Astrocyte (in vitro differentiated cells and primary cell): Measurements from ENCODE around the gene SPTBN5. TPM values are rescaled to one million over a fixed set of nuclear protein-coding genes. Genes with fewer than 3 reads are reported as not detected.
A peak's percentile ranks its signal among the peaks of the same experiment; 100 is the strongest.

ENCODE experiments used
- DNase-seq: peaks from one replicate; pipeline ENCODE4 v3.0.0-alpha.2; 2010; ENCODE audit warnings: low read depth
- FAIRE-seq: peaks from 2 replicates; lab custom pipeline; 2011; peaks lifted over from hg19 to GRCh38; lab: Jason Lieb, UNC
- H2AFZ ChIP-seq: 2 replicates; pipeline ENCODE4 v1.6.0; 2012; ENCODE audit warnings: low read depth, low read length, inconsistent platforms
- H3K27ac ChIP-seq: 2 replicates; pipeline ENCODE4 v1.5.1; 2011; ENCODE audit warnings: low read depth, low read length, inconsistent platforms
- H3K27me3 ChIP-seq: 2 replicates; pipeline ENCODE4 v1.6.0; 2011; ENCODE audit warnings: low read length, inconsistent platforms; ENCODE audit not compliant: insufficient read depth
- H3K36me3 ChIP-seq: 2 replicates; pipeline ENCODE4 v1.5.1; 2011; ENCODE audit warnings: low read length, inconsistent platforms; ENCODE audit not compliant: insufficient read depth
- H3K4me1 ChIP-seq: 2 replicates; pipeline ENCODE4 v1.5.1; 2011; ENCODE audit warnings: low read length, inconsistent platforms; ENCODE audit not compliant: insufficient read depth
- H3K4me2 ChIP-seq: 2 replicates; pipeline ENCODE4 v1.6.0; 2012; ENCODE audit warnings: low read length, inconsistent platforms
- H3K4me3 ChIP-seq: 2 replicates; pipeline ENCODE4 v1.5.1; 2011; ENCODE audit warnings: low read depth, mild to moderate bottlenecking, low read length, inconsistent platforms; ENCODE audit not compliant: insufficient read depth
- H3K79me2 ChIP-seq: 2 replicates; pipeline ENCODE4 v1.6.0; 2012; ENCODE audit warnings: mild to moderate bottlenecking, low read length, inconsistent platforms; ENCODE audit not compliant: insufficient read depth
- H3K9ac ChIP-seq: 2 replicates; pipeline ENCODE4 v1.6.0; 2012; ENCODE audit warnings: mild to moderate bottlenecking, low read length, inconsistent platforms
- H3K9me3 ChIP-seq: 2 replicates; pipeline ENCODE4 v1.5.1; 2012; ENCODE audit warnings: low read depth, mild to moderate bottlenecking, low read length, inconsistent platforms; ENCODE audit not compliant: insufficient read depth
- H4K20me1 ChIP-seq: 2 replicates; pipeline ENCODE4 v1.6.0; 2012; ENCODE audit warnings: low read length, inconsistent platforms; ENCODE audit not compliant: insufficient read depth
- H3K27ac Mint-ChIP-seq: one replicate; pipeline ENCODE4 v1.8.0; 2021; ENCODE audit warnings: mild to moderate bottlenecking, mixed read lengths; ENCODE audit not compliant: unreplicated experiment
- H3K27me3 Mint-ChIP-seq: one replicate; pipeline ENCODE4 v1.8.0; 2021; ENCODE audit warnings: low read depth, mixed read lengths; ENCODE audit not compliant: unreplicated experiment
- H3K36me3 Mint-ChIP-seq: one replicate; pipeline ENCODE4 v1.8.0; 2021; ENCODE audit warnings: low read depth, mixed read lengths; ENCODE audit not compliant: unreplicated experiment
- H3K4me1 Mint-ChIP-seq: one replicate; pipeline ENCODE4 v1.8.0; 2021; ENCODE audit warnings: low read depth, mixed read lengths; ENCODE audit not compliant: unreplicated experiment
- H3K4me3 Mint-ChIP-seq: one replicate; pipeline ENCODE4 v1.8.0; 2021; ENCODE audit warnings: mild to moderate bottlenecking, moderate library complexity, mixed read lengths; ENCODE audit not compliant: unreplicated experiment
- H3K9me3 Mint-ChIP-seq: one replicate; pipeline ENCODE4 v1.8.0; 2021; ENCODE audit warnings: mild to moderate bottlenecking, mixed read lengths; ENCODE audit not compliant: unreplicated experiment
- CTCF ChIP-seq: IDR thresholded peaks from 2 replicates; pipeline ENCODE4 v1.5.1; 2011; ENCODE audit warnings: low read depth, mild to moderate bottlenecking, inconsistent platforms, low read length, moderate library complexity; ENCODE audit not compliant: insufficient read depth
- EZH2 ChIP-seq: IDR thresholded peaks from 2 replicates; pipeline ENCODE4 v1.6.1; 2012; ENCODE audit warnings: mild to moderate bottlenecking, low read length, inconsistent platforms; ENCODE audit not compliant: insufficient read depth
- total RNA-seq: library from RNA; stranded (reverse); gene quantifications from 2 replicates; pipeline ENCODE4 v1.2.1, GENCODE V29; 2021

Gene SPTBN5
- total RNA-seq, 1 donor from 2014 or later: 5.3 TPM

GRCh38 chr15:41926185-41927056, 32.6 kb upstream of the SPTBN5 start:
- H4K20me1 ChIP-seq: peaks cover 50% of the 10 kb centered on the region
- Mint-ChIP-seq H3K4me3 (peak overlapping the region; percentile 18), H3K36me3 (peaks cover 24% of the 10 kb centered on the region), H3K9me3 (no peaks in the 10 kb centered on the region), H3K27me3 (no peaks in the 10 kb centered on the region), H3K4me1 (peaks cover 34% of the 10 kb centered on the region), H3K27ac (peak overlapping the region; percentile 56)
- H3K36me3 ChIP-seq: peaks cover 8% of the 10 kb centered on the region
- FAIRE-seq (no peak), DNase-seq (no peak)
- peak overlapping the region; percentile 19 for H3K9ac ChIP-seq
- no peak overlapping the region for H3K4me2 ChIP-seq
- TF ChIP-seq EZH2: no peak
- no peak for TF ChIP-seq CTCF
- no peaks in the 10 kb centered on the region for H3K9me3 ChIP-seq
- no peaks in the 10 kb centered on the region for H3K27me3 ChIP-seq
- peaks cover 35% of the 10 kb centered on the region for H3K4me1 ChIP-seq
- no peak overlapping the region for H3K4me3 ChIP-seq
- H3K27ac ChIP-seq: no peak overlapping the region
- peaks cover 8% of the 10 kb centered on the region for H3K79me2 ChIP-seq
- no peak overlapping the region for H2AFZ ChIP-seq

GRCh38 chr15:41925086-41925608, 31.3 kb upstream of the SPTBN5 start:
- FAIRE-seq (no peak), DNase-seq (no peak)
- no peaks in the 10 kb centered on the region for H3K27me3 Mint-ChIP-seq
- Histone ChIP-seq H3K9ac (no peak overlapping the region), H3K36me3 (peaks cover 8% of the 10 kb centered on the region), H3K4me3 (no peak overlapping the region), H3K27me3 (no peaks in the 10 kb centered on the region), H3K79me2 (peaks cover 8% of the 10 kb centered on the region), H3K4me2 (no peak overlapping the region), H3K27ac (no peak overlapping the region), H4K20me1 (peaks cover 62% of the 10 kb centered on the region), H2AFZ (no peak overlapping the region), H3K9me3 (no peaks in the 10 kb centered on the region), H3K4me1 (peaks cover 38% of the 10 kb centered on the region)
- TF ChIP-seq EZH2 (no peak), CTCF (no peak)
- H3K36me3 Mint-ChIP-seq: peaks cover 27% of the 10 kb centered on the region
- H3K4me3 Mint-ChIP-seq: no peak overlapping the region
- H3K4me1 Mint-ChIP-seq: peaks cover 38% of the 10 kb centered on the region
- H3K27ac Mint-ChIP-seq: no peak overlapping the region
- H3K9me3 Mint-ChIP-seq: no peaks in the 10 kb centered on the region
